Loucy (cell line): ENCODE data around the gene CASQ1.
A peak's percentile ranks its signal among the peaks of the same experiment; 100 is the strongest.

Source experiments
- H2AFZ ChIP-seq: fragments of 200-600 bp; sonication (generic); 2 replicates; pipeline ENCODE4 v1.6.0; 2016; ENCODE audit warnings: antibody characterized with exemption, mild to moderate bottlenecking, low read length, moderate library complexity
- H3F3A ChIP-seq: fragments of 200-600 bp; 2 replicates; pipeline ENCODE4 v1.6.0; 2016; ENCODE audit warnings: antibody characterized with exemption, low read depth, mild to moderate bottlenecking
- H3K27me3 ChIP-seq: fragments of 200-600 bp; sonication (generic); 2 replicates; pipeline ENCODE4 v1.6.1; 2014; ENCODE audit warnings: low read length, mild to moderate bottlenecking; ENCODE audit not compliant: insufficient read depth, poor library complexity, severe bottlenecking
- H3K36me3 ChIP-seq: fragments of 200-600 bp; sonication (generic); 2 replicates; pipeline ENCODE4 v1.6.1; 2016; ENCODE audit warnings: low read length; ENCODE audit not compliant: insufficient read depth
- H3K4me1 ChIP-seq: fragments of 200-600 bp; sonication (generic); 2 replicates; pipeline ENCODE4 v1.5.1; 2014; ENCODE audit warnings: low read length, mild to moderate bottlenecking; ENCODE audit not compliant: insufficient read depth, poor library complexity, severe bottlenecking
- H3K4me2 ChIP-seq: fragments of 200-600 bp; sonication (generic); 2 replicates; pipeline ENCODE4 v1.6.0; 2014; ENCODE audit warnings: antibody characterized with exemption, low read length, low read depth, mild to moderate bottlenecking; ENCODE audit not compliant: poor library complexity, severe bottlenecking
- H3K4me3 ChIP-seq: fragments of 200-600 bp; sonication (generic); 2 replicates; pipeline ENCODE4 v1.5.1; 2014; ENCODE audit warnings: low read length, mild to moderate bottlenecking, mixed read lengths; ENCODE audit not compliant: poor library complexity, severe bottlenecking
- H3K79me2 ChIP-seq: fragments of 200-600 bp; sonication (generic); 2 replicates; pipeline ENCODE4 v1.6.1; 2014; ENCODE audit warnings: low read length; ENCODE audit not compliant: insufficient read depth
- H3K9ac ChIP-seq: fragments of 200-600 bp; sonication (generic); 2 replicates; pipeline ENCODE4 v1.6.0; 2014; ENCODE audit warnings: mild to moderate bottlenecking, low read depth, low read length, moderate library complexity; ENCODE audit not compliant: poor library complexity, severe bottlenecking
- H3K9me2 ChIP-seq: fragments of 200-600 bp; sonication (generic); replicated peaks from 2 replicates; pipeline ENCODE4 v1.6.1; 2016; ENCODE audit warnings: low read depth, low read length, mixed read lengths
- H3K9me3 ChIP-seq: fragments of 200-600 bp; sonication (generic); 2 replicates; pipeline ENCODE4 v1.6.1; 2014; ENCODE audit warnings: mild to moderate bottlenecking, antibody characterized with exemption, low read length, low read depth; ENCODE audit not compliant: insufficient read depth
- H4K20me1 ChIP-seq: fragments of 200-600 bp; sonication (generic); 2 replicates; pipeline ENCODE4 v1.6.0; 2014; ENCODE audit warnings: antibody characterized with exemption, low read length, mild to moderate bottlenecking; ENCODE audit not compliant: insufficient read depth, poor library complexity, severe bottlenecking
- CTCF ChIP-seq: fragments of 200-600 bp; sonication (generic); conservative IDR thresholded peaks from 2 replicates; pipeline ENCODE4 v1.5.1; 2014; ENCODE audit warnings: mild to moderate bottlenecking, antibody characterized with exemption, low read length
- EZH2phosphoT487 ChIP-seq: fragments of 200-600 bp; IDR thresholded peaks from 2 replicates; pipeline ENCODE4 v1.6.1; 2018; ENCODE audit warnings: antibody characterized with exemption, mild to moderate bottlenecking, moderate library complexity, borderline replicate concordance

Gene CASQ1

GRCh38 chr1:160166166-160166868 lies 24.1 kb upstream of the CASQ1 start:
- no peak overlapping the region for H3K4me3 ChIP-seq

GRCh38 chr1:160167056-160167455 lies 23.3 kb upstream of the CASQ1 start:
- no peak overlapping the region for H3K4me3 ChIP-seq
- no peaks in the 10 kb centered on the region for H4K20me1 ChIP-seq
- H3K9me3 ChIP-seq = no peaks in the 10 kb centered on the region
- TF ChIP-seq EZH2phosphoT487 = no peak
- TF ChIP-seq CTCF = no peak
- no peaks in the 10 kb centered on the region for H3K36me3 ChIP-seq
- H3K4me2 ChIP-seq = no peak overlapping the region
- H3K27me3 ChIP-seq = no peaks in the 10 kb centered on the region
- H3K9ac ChIP-seq = no peak overlapping the region
- H3K4me1 ChIP-seq = peaks cover 24% of the 10 kb centered on the region
- H2AFZ ChIP-seq = no peak overlapping the region
- no peaks in the 10 kb centered on the region for H3K9me2 ChIP-seq
- no peaks in the 10 kb centered on the region for H3K79me2 ChIP-seq
- H3F3A ChIP-seq = 0 out of 2 replicates have a peak, but pooled peaks cover 6% of the 10 kb centered on the region

More at GRCh38 chr1:160166166-160166868, 24.1 kb upstream of the CASQ1 start:
- Histone ChIP-seq H3K9me3 (no peaks in the 10 kb centered on the region), H3K9ac (no peak overlapping the region), H3K9me2 (no peaks in the 10 kb centered on the region), H3K36me3 (no peaks in the 10 kb centered on the region), H3K79me2 (no peaks in the 10 kb centered on the region), H3K4me1 (peaks cover 24% of the 10 kb centered on the region), H3K4me2 (no peak overlapping the region), H3K27me3 (no peaks in the 10 kb centered on the region), H4K20me1 (no peaks in the 10 kb centered on the region), H2AFZ (no peak overlapping the region), H3F3A (0 out of 2 replicates have a peak, but pooled peaks cover 6% of the 10 kb centered on the region)
- TF ChIP-seq CTCF (no peak), EZH2phosphoT487 (no peak)

- Histone ChIP-seq H3K27me3 (no peaks in the 10 kb centered on the region), H3K79me2 (no peaks in the 10 kb centered on the region), H3K9me2 (no peaks in the 10 kb centered on the region), H3F3A (0 out of 2 replicates have a peak, but pooled peaks cover 6% of the 10 kb centered on the region), H4K20me1 (no peaks in the 10 kb centered on the region), H3K36me3 (no peaks in the 10 kb centered on the region), H3K4me3 (no peak overlapping the region), H2AFZ (no peak overlapping the region), H3K4me2 (no peak overlapping the region), H3K9me3 (no peaks in the 10 kb centered on the region), H3K4me1 (peaks cover 24% of the 10 kb centered on the region), H3K9ac (no peak overlapping the region)
- 0 out of 2 replicates have a peak, but pooled peaks have one; percentile 33 for TF ChIP-seq CTCF
- no peak for TF ChIP-seq EZH2phosphoT487
These were observed 22.8 kb upstream of the CASQ1 start for GRCh38 chr1:160167580-160167979.
